ENCODE data around the gene OR10W1. TPM values are rescaled to one million over a fixed set of nuclear protein-coding genes. Genes with fewer than 3 reads are reported as not detected.

Gene OR10W1
- total and polyA plus RNA-seq, 2 donors (not counting 1 experiment from before 2014, with no cell fraction given) = not detected

GRCh38 chr11:58301576-58301975 is 33.5 kb upstream of the OR10W1 start:
- H3K4me2 ChIP-seq (replicated peaks; ENCODE audit: low read depth, low read length, poor library complexity, severe bottlenecking) = no peak overlapping the region
- POLR2A ChIA-PET = no interaction called here
- no peaks in the 10 kb centered on the region for H3K79me2 ChIP-seq (ENCODE audit: control insufficient read depth, insufficient read depth, low read length)
- no peaks in the 10 kb centered on the region for H3K27me3 ChIP-seq (replicated peaks in 1 of 4; ENCODE audit: control extremely low read depth in 1 of 4, control insufficient read depth in 3 of 4, insufficient read depth in 4 of 4, low read length in 3 of 4)
- Mint-ChIP-seq H3K4me1 (no peaks in the 10 kb centered on the region), H3K27me3 (no peaks in the 10 kb centered on the region), H3K4me3 (no peak overlapping the region), H3K9me3 (ENCODE audit: insufficient read depth) (no peaks in the 10 kb centered on the region), H3K27ac (no peak overlapping the region)
- H4K20me1 ChIP-seq (ENCODE audit: control insufficient read depth, insufficient read depth, low read length, poor library complexity, severe bottlenecking) = no peaks in the 10 kb centered on the region
- TF ChIP-seq EZH2 (IDR thresholded peaks at IDR 0.05; ENCODE audit: borderline replicate concordance, insufficient read depth, low read depth, low read length, poor library complexity, severe bottlenecking) (no peak), CTCF (IDR thresholded peaks at IDR 0.05) (no peak)
- no peak for ATAC-seq (ENCODE audit: low read depth)
- no peak for DNase-seq
- H3K9me3 ChIP-seq (ENCODE audit: control extremely low read depth in 1 of 3, control insufficient read depth in 2 of 3, insufficient read depth in 1 of 3, low read length in 2 of 3) = peaks cover 0 to 7% (median 0%) of the 10 kb centered on the region in 3 donors
- no peak overlapping the region for H3K27ac ChIP-seq (ENCODE audit: low read length in 2 of 2)
- intact Hi-C loops (cut with micrococcal nuclease) = no loop called here
- H2AFZ ChIP-seq (ENCODE audit: insufficient read depth, low read depth, low read length, poor library complexity, severe bottlenecking) = no peak overlapping the region
- no peak overlapping the region for H3K4me3 ChIP-seq (ENCODE audit: control extremely low read depth in 1 of 5, extremely low read depth in 1 of 5, insufficient read depth in 1 of 5, low read depth in 2 of 5, low read length in 4 of 5)
- WGBS (ENCODE audit: insufficient coverage) = no CpG with 5 or more reads among the region's 2 CpGs
- H3K9ac ChIP-seq (ENCODE audit: low read length) = no peak overlapping the region
- H3K36me3 ChIP-seq (replicated peaks in 1 of 2; ENCODE audit: control extremely low read depth in 1 of 2, control insufficient read depth in 1 of 2, extremely low read depth in 1 of 2, insufficient read depth in 2 of 2, low read length in 1 of 2) = no peaks in the 10 kb centered on the region
- no peaks in the 10 kb centered on the region for H3K4me1 ChIP-seq (ENCODE audit: control insufficient read depth in 2 of 2, insufficient read depth in 2 of 2, low read length in 2 of 2)
- CTCF ChIA-PET = no interaction called here

GRCh38 chr11:58292017-58292416 is 24.0 kb upstream of the OR10W1 start:
- no peak overlapping the region for H3K27ac Mint-ChIP-seq
- Histone ChIP-seq H3K9me3 (ENCODE audit: control extremely low read depth in 1 of 3, control insufficient read depth in 2 of 3, insufficient read depth in 1 of 3, low read length in 2 of 3) (no peaks in the 10 kb centered on the region), H3K79me2 (ENCODE audit: control insufficient read depth, insufficient read depth, low read length) (no peaks in the 10 kb centered on the region), H3K4me2 (replicated peaks; ENCODE audit: low read depth, low read length, poor library complexity, severe bottlenecking) (no peak overlapping the region), H2AFZ (ENCODE audit: insufficient read depth, low read depth, low read length, poor library complexity, severe bottlenecking) (no peak overlapping the region), H4K20me1 (ENCODE audit: control insufficient read depth, insufficient read depth, low read length, poor library complexity, severe bottlenecking) (no peaks in the 10 kb centered on the region), H3K36me3 (replicated peaks in 1 of 2; ENCODE audit: control extremely low read depth in 1 of 2, control insufficient read depth in 1 of 2, extremely low read depth in 1 of 2, insufficient read depth in 2 of 2, low read length in 1 of 2) (no peaks in the 10 kb centered on the region), H3K9ac (ENCODE audit: low read length) (no peak overlapping the region), H3K4me1 (ENCODE audit: control insufficient read depth in 2 of 2, insufficient read depth in 2 of 2, low read length in 2 of 2) (no peaks in the 10 kb centered on the region), H3K27me3 (replicated peaks in 1 of 4; ENCODE audit: control extremely low read depth in 1 of 4, control insufficient read depth in 3 of 4, insufficient read depth in 4 of 4, low read length in 3 of 4) (peaks cover 0 to 6% (median 0%) of the 10 kb centered on the region in 4 experiments), H3K27ac (ENCODE audit: low read length in 2 of 2) (no peak overlapping the region), H3K4me3 (ENCODE audit: control extremely low read depth in 1 of 5, extremely low read depth in 1 of 5, insufficient read depth in 1 of 5, low read depth in 2 of 5, low read length in 4 of 5) (no peak overlapping the region)
- WGBS (ENCODE audit: insufficient coverage) = 91% methylated on average over 21 of the region's 21 CpGs
- no peak overlapping the region for H3K4me3 Mint-ChIP-seq
- ATAC-seq (ENCODE audit: low read depth) = no peak
- intact Hi-C loops (cut with micrococcal nuclease) = no loop called here
- H3K4me1 Mint-ChIP-seq = no peaks in the 10 kb centered on the region
- ChIA-PET POLR2A (no interaction called here), CTCF (no interaction called here)
- no peaks in the 10 kb centered on the region for H3K9me3 Mint-ChIP-seq (ENCODE audit: insufficient read depth)
- no peak for DNase-seq
- TF ChIP-seq EZH2 (IDR thresholded peaks at IDR 0.05; ENCODE audit: borderline replicate concordance, insufficient read depth, low read depth, low read length, poor library complexity, severe bottlenecking) (no peak), CTCF (IDR thresholded peaks at IDR 0.05) (no peak)
- H3K27me3 Mint-ChIP-seq = peaks cover 20% of the 10 kb centered on the region
